ENCODE results near the gene RABL3.
A peak's percentile ranks its signal among the peaks of the same experiment; 100 is the strongest.
"Not testable (repeated sequence)": the region's sequence is repeated elsewhere in the genome, so short reads cannot be mapped to it uniquely, and the experiment has no call there.

RABL3 gene, protein sequence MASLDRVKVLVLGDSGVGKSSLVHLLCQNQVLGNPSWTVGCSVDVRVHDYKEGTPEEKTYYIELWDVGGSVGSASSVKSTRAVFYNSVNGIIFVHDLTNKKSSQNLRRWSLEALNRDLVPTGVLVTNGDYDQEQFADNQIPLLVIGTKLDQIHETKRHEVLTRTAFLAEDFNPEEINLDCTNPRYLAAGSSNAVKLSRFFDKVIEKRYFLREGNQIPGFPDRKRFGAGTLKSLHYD

GRCh38 chr3:120742198-120742848 is at the start of gene RABL3, which contains the start of gene GTF2E1:
Gene RABL3 (minus strand): TSS chr3:120742516. CDS start chr3:120742507, 9 bp downstream.
Gene GTF2E1 (plus strand): TSS chr3:120742744. CDS start chr3:120750553, 7,809 bp downstream.
- peak; percentile 95 for DNase-seq

GRCh38 chr3:120791913-120792312 is 49.6 kb upstream of the RABL3 start:
- DNase-seq = no peak

- no peak for DNase-seq
Observed at GRCh38 chr3:120791010-120791409, 48.7 kb upstream of the RABL3 start.

DNA sequence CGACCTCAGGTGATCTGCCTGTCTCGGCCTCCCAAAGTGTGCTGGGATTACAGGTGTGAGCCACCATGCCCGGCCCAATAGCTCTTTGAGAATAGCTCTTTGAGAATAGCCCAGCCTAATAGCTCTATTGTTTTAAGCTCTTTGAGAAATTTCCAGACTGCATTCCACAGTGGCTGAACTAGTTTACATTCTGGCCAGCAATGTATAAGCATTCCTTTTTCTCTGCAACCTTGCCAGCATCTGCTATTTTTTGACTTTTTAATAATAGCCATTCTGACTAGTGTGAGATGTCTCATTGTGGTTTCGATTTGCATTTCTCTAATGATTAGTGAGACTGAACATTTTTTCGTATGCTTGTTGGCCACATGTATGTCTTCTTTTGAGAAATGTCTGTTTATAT is 43.5 kb upstream of the RABL3 start:
- DNase-seq = not testable (repeated sequence)

GRCh38 chr3:120780977-120781376 is 38.7 kb upstream of the RABL3 start:
- no peak for DNase-seq

DNA sequence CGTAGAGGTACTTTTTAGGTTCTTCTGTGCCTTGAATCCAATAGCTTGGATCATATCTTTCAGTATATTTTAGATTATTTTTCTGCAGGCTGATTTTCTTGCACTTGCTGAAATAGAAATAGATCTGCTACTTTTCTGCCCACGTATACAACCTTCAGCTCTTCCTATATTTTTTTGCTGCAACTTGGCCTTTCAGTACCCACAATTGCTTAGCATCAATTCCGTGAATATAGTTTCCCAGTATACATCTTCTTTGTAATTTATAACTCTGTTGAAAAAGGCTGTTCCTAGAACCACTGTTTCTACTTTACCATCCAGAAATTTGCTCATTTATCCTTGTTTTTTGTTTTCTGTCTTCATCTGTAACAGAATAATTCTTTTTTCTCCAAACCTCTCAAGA is 36.5 kb upstream of the RABL3 start:
- DNase-seq = no peak

DNA sequence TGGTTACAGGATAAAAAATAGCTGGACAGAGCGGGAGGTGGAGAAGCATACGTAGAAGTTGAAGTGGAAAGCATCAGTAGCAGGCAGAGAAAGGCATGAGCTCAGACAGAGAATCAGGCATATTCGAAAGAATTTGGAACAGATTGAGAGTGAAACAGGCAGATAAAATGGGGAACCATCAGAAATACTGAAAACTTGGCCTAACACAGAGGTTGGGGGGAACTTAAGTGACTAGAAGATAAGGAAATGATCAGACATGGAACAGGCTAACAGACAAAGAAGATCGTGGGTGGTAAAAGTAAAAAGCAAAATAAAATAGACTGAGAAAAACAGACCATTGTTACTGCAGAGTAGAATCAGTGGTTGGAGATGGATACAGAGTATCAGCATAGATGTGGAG is 33.1 kb upstream of the RABL3 start:
- DNase-seq = no peak

GRCh38 chr3:120773932-120774331 is 31.6 kb upstream of the RABL3 start:
- DNase-seq = no peak

GRCh38 chr3:120772081-120772480 is 29.8 kb upstream of the RABL3 start:
- DNase-seq = no peak

GRCh38 chr3:120770891-120771290 is 28.6 kb upstream of the RABL3 start:
- no peak for DNase-seq

- no peak for DNase-seq
Observed at GRCh38 chr3:120769436-120769835, 27.1 kb upstream of the RABL3 start.

GRCh38 chr3:120767106-120767505 is 24.8 kb upstream of the RABL3 start:
- no peak for DNase-seq

DNA sequence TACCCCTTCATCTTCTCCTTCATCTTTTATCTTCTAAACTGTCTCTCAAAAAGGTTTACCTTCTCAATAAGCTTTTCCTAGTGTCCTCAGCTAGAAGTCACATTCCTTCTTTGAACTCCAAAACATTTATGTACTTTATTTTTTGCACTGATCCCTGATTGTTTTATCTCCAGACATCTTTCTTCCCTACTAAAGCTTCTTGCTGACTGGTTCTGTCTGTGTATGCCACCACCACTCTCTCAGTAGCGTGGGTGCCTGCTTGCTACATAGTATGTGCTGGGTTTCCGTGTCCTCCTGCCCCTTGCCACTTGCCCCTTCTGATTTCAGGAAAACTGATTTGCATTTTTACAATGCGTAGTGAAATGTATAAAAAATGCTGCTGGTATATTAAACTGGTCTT is 24.3 kb upstream of the RABL3 start:
- no peak for DNase-seq

GRCh38 chr3:120765830-120766493 is 23.6 kb upstream of the RABL3 start:
- DNase-seq = no peak

- no peak for DNase-seq
Observed at GRCh38 chr3:120764206-120764605, 21.9 kb upstream of the RABL3 start.

GRCh38 chr3:120763601-120764000 is 21.3 kb upstream of the RABL3 start:
- DNase-seq = no peak

DNA sequence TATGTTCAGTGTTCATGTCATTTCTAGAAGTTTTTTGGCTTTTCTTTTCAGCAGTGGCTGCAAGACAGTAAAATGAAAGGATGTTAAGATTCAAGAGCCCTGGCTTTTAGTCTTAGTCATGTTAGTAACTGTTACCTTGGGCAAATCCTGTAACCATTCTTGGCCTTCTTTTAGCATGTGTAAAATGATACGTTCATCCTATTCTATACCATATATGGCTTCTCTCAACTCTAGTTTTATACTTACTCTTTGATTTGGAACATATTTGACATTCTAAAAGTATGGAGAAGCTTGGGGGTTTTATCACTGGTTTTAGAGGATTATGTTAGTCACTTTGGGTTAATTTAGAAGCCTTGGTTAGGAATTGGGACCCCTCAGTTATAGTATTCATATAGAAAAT is 20.3 kb upstream of the RABL3 start:
- DNase-seq = no peak

DNA sequence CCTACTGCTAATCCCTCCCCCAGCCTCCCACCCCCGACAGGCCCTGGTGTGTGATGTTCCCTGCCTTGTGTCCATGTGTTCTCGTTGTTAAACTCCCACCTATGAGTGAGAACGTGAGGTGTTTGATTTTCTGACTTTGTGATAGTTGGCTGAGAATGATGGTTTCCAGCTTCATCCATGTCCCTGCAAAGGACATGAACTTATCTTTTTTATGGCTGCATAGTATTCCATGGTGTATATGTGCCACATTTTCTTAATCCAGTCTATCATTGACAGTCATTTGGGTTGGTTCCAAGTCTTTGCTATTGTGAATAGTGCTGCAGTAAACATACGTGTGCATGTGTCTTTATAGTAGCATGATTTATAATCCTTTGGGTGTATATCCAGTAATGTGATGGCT is 16.2 kb upstream of the RABL3 start:
- DNase-seq = not testable (repeated sequence)

GRCh38 chr3:120756061-120756460 is 13.7 kb upstream of the RABL3 start:
- no peak for DNase-seq

GRCh38 chr3:120753810-120754209 is 11.5 kb upstream of the RABL3 start:
- no peak for DNase-seq

- DNase-seq = no peak
Observed at GRCh38 chr3:120752865-120753264, 10.5 kb upstream of the RABL3 start.

- no peak for DNase-seq
Observed at GRCh38 chr3:120752230-120752629, 9.9 kb upstream of the RABL3 start.

DNA sequence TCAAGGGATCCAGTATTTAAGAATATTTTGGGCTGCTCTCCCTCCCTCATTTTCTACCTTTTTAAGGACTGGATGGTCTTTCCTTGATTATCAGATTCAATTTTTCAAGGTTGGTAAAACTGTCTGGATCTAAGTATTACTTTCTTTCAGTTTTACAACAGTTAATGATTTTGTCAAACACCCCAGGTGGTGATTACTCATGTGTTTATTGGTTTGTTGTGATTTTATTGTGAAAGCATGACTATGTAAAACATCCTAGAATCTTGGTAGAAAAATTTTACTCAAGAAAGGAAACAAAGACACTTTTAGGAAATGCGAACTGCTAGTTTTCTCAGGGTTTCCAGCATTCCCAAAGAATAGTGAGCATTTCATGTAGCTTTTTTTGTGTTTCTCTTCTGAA is 7.5 kb upstream of the RABL3 start:
- DNase-seq = no peak

GRCh38 chr3:120745466-120745865 is 3.1 kb upstream of the RABL3 start:
- DNase-seq = no peak

All from NCI-H774 (cell line).